ENCODE data around the gene DNMT3B. TPM values are rescaled to one million over a fixed set of nuclear protein-coding genes. Genes with fewer than 3 reads are reported as not detected.

Gene DNMT3B
- total and polyA plus RNA-seq, 9 of the 15 experiments (the other 6 are each of a cell fraction or from before 2014, with no cell fraction given): 9.3 to 74.8 (median 49.1) TPM

- no peak for TF ChIP-seq FOXP4 (CRISPR knock-in tag; IDR thresholded peaks at IDR 0.05; ENCODE audit: borderline replicate concordance)
- no peak for TF ChIP-seq HMGN3 (IDR thresholded peaks at IDR 0.05; ENCODE audit: borderline replicate concordance, extremely low read depth, insufficient read length, low read depth, low read length)
- TF ChIP-seq ZNF263 (CRISPR knock-in tag; IDR thresholded peaks at IDR 0.05; ENCODE audit: borderline replicate concordance): 0 out of 2 replicates have a peak, but pooled peaks have one; percentile 11
- TF ChIP-seq ZNF311 (CRISPR knock-in tag; IDR thresholded peaks at IDR 0.05): no peak
- TF ChIP-seq SMAD1 (IDR thresholded peaks at IDR 0.05; ENCODE audit: low read depth, low read length, partially characterized antibody): no peak
- no peak for TF ChIP-seq TRIM25 (IDR thresholded peaks at IDR 0.05; ENCODE audit: borderline replicate concordance)
- no peak for TF ChIP-seq FOXK1 (CRISPR knock-in tag; IDR thresholded peaks at IDR 0.05; ENCODE audit: borderline replicate concordance)
- TF ChIP-seq TEAD1 (CRISPR knock-in tag; IDR thresholded peaks at IDR 0.05): peak in 1 of 2 experiments; percentile 74; a peak in 1 of 4 replicates
- no peak for TF ChIP-seq PATZ1 (CRISPR knock-in tag; IDR thresholded peaks at IDR 0.05; ENCODE audit: borderline replicate concordance)
- TF ChIP-seq CREB3L1 (IDR thresholded peaks at IDR 0.05; ENCODE audit: borderline replicate concordance, low read depth): no peak
- 0 out of 2 replicates have a peak, but pooled peaks have one; percentile 21 for TF ChIP-seq ZNF740 (CRISPR knock-in tag; IDR thresholded peaks at IDR 0.05)
- TF ChIP-seq ZNF740 (tag; IDR thresholded peaks at IDR 0.05): peak in 1 of 2 experiments; percentile 18; a peak in 1 of 4 replicates
- no peak for TF ChIP-seq ELK1 (CRISPR knock-in tag; IDR thresholded peaks at IDR 0.05)
- peak; percentile 7 for TF ChIP-seq TAF1 (IDR thresholded peaks at IDR 0.05; ENCODE audit: control insufficient read depth, extremely low read depth, insufficient read depth, low read length, severe bottlenecking)
Measured at GRCh38 chr20:32764005-32764960, 2.1 kb downstream of the DNMT3B start (continued).

Data from K562 (cell line).